Inferior parietal cortex (tissue), 1 donor: ENCODE results near the gene CDH26.

Experiments
- DNase-seq: peaks from one replicate; pipeline ENCODE4 v3.0.0-alpha.2; 2016; ENCODE audit errors: extremely low spot score

CDH26 gene

DNA sequence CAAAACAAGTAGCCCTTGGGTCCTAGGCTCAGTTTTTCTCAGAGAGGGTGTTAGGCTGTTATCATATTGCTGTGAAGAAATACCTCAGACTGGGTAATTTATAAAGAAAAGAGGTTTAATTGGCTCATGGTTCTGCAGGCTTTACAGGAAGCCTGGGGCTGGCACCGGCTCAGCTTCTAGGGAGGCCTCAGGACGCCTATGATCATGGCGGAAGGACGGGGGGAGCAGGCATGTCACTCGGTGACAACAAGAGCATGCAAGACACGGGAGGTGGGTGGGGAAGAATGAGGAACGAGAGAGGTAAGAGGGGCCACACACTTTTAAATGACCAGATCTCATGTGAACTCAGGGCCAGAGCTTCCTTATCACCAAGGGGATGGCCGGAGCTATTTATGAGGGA is 26.9 kb downstream of the CDH26 start:
- DNase-seq = no peak

DNA sequence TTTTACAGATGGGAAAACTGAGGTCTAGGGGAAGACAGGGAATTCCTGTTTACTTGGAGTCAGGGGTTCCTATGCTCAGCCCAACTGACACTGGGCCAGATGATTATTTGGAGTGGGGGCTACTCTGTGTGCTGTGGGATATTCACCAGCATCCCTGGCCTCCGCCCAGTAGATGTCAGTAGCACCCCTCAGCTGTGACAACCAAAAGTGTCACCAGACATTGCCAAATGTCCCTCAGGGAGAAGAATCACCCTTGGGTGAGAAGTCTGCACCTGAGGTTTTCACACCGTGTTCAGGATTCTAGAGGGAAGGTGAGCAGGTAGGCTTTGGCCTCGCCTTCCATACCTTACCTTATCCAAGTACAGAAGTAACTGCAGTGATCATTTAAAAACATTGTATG is 27.6 kb downstream of the CDH26 start:
- no peak for DNase-seq

DNA sequence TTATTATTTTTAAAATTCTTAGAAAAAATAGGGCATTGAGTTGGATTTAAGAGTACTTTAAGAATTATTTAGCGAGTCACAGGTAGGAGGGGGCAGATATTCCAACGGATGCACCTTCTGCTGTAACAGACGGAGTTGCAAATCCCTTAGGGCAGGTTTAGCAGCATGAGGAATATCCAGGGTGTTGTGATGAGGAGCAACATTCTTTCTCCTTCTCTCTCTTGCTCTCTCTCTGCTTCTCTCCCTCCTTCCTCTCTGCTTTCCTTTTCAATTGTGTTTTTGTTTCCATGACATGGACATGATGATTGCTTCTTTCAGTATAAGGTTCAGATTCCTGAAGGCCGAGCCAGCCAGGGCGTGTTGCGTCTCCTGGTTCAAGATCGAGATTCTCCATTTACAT is 28.9 kb downstream of the CDH26 start:
- DNase-seq = no peak

DNA sequence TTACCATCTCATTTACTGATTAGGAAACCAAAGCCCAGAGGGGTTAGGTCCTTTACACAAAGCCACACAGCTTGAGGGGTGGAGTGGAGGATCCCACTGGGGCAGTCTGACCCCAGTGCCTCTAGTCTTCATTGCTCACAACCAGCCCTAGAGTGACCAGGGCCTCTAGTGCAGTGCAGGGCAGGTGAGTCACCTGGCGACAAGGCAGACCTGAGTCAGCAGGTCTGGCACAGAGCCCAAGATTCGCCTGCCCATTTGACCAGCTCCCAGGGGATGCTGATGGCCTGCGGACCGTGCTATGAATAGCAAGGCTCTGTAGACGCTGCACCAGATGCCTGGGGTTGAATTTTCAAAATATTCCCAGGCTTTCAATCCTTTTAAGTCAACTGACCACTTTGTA is 29.9 kb downstream of the CDH26 start:
- DNase-seq = no peak

DNA sequence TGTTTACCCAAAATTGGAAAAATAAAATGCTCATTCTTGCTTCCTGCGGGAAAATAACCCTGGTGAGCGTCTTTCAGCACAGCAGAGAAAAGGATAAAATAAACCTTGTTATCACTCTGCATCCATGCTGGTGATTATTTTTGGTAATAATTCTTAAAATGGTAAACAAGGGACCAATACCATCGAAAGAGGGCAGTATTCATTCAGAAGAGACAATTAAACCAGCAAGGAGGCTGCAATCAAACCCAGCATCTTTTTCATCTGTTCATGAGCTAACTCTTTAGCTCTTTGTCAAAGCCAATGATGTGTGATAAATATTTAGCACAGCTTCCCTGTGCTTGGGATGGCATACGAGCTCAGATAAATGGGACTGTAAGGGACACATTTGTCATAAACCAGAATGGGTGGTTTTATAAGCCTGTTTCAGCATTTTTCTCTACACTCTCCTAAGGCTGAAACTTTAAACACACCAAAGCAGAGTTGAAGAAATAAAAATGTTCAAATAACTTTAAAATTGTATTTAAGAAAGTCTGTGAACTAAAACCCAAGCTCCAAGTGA is 34.4 kb downstream of the CDH26 start:
- DNase-seq = no peak

DNA sequence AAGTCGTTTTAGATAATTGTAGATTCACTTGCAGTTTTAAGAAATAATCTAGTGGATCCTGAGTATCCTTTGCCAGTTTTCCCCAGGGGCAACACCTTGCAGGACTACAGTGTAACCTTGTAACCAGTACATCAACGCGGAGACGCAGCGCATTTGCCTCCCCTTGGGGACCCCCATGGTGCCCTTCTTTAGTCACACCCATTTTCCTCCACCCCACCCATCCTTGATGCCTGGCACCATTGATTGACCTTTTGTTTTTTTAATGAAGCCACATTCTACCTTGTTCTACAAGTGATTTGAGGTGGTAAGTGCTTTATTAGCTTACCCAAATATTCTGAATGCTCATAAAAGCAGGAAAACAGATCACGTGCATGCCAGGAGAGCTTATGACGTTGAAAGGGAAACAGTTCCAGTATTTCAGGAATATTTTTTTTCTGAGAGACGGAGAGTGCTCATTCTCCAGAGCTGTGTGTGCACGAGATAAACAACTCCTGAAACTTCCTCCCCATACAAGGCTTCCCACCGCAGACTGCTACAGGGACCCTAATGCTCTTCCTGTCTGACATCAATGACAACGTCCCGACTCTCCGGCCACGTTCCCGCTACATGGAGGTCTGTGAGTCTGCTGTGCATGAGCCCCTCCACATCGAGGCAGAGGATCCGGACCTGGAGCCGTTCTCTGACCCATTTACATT is 35.7 kb downstream of the CDH26 start:
- DNase-seq = no peak

DNA sequence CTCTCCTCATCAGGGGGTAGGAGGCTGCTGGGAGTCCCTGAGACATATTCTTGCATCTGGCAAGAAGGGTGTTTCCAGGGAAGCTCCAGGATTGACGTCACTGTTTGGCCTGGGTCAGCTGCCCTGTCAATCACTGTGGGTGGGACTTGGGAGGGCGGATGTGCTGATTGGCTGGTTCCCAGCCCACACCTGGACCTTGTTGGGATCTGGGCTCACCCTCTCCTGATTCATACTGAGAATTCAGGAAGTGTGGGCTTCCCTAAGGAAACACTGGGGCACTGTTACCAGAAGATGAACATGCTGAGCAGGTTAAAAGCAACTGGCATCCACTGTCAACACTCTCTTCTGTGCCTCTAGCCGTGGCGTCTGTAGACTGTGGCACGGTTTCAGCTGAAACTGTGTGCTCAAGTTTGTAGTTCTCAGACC is 36.5 kb downstream of the CDH26 start:
- DNase-seq = no peak

DNA sequence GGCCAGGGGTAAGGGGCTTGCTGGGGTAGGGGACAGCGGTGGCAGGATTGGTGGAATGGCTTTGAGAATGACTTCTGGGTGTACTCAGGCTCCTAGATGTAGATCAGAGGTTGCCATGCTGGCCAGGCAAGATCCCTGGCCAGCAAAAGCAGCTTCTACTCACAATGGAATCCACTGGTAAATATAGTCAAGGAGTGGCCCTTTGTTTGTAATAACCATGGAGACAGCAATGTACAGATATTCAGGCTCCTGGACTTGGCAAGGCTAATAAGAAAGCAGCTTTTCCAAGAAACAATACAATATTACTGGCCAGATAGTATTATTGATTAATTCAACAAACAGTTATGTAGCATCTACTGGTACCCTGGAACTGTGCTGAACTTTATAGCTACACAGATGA is 37.9 kb downstream of the CDH26 start:
- no peak for DNase-seq

DNA sequence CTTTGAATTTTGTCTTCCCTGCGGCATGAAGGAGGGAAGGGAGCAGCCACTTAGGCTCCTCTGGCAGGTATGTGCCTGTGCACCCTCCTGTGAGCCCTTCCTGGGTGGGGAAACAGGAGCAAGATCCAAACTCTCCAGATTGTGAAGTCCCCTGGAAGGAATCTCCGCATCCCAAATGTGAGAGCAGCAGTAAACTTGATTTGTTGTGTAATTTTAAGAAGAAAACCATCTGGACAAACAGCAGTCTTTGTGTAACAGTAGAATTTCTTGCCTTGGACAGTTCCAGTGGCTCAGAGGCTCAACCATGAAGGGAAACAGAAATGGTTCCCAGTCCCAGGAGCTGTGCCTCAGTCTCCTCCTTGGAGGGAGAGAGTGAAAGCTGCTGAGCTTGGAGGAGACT is 39.7 kb downstream of the CDH26 start:
- DNase-seq = no peak

DNA sequence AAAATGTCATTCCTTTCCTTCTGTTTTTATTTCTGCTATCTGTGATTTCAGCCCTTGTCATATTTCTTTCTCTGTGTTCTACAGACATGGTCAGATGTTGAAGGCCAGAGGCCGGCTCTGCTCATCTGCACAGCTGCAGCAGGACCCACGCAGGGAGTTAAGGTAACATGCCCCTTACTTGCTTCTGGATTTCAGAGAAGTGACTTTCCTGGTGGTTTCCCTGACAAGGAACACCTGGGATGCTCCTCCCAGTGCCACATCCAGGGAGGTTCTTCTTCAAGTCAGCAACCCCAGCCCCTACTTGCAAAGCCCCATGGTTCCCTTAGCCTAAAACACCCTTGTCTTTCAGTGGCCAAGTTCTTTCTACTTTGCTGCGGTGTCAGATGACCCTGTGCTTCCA is 41.3 kb downstream of the CDH26 start:
- DNase-seq = no peak

DNA sequence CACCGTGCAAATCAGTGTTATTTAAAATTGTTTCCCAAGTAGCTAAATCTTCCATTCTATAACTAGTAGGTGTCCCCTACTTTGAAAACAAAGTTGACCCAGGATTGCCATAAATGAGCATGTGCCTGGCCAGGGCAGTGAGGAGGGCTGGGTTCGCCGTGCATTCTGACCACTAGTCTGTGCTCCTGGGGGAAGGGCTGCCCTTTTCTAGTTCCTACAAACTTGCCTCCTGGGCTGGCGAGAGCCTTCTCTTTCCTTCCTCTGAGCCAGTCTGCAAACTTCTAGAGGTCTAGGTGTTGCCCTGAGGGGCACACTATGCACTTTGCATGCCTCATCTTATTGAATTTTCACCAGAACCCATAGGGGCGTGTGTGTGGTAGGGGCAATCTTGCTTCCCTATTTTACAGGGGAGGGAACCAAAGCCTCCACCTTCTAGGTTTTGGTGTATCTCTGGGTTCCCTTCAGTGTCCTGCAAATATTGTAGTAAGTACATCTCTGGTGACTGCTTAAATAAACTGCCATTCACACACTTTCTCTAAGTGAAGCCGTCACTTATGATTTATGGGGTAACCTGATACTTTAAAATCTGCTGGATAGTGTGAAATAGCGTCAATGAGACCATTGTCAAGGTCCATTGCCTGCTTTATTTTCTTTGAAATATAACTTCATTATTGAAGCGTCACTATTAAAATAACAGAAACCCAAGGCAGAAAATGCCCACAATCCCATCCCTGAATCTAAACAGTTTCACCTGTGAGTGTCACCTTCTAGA is 42.2 kb downstream of the CDH26 start:
- DNase-seq = no peak

DNA sequence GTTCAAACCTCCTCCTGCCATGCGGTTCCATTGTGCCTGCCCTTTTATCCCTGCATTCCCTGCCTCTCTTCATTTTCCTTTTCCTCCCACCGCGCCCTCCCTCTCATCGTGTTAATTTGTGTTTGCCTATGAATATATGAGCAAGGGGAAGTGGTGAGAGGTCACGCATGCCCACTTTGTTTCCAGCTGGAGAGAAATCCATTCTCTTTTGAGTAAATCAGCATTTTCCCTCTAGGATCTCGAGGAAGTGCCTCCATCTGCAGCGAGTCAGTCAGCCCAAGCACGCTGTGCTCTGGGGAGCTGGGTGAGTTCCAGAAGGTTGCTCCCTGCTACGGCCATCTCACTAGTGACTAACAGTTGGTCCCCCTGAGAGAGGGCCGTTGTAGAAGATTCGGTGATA is 42.9 kb downstream of the CDH26 start:
- DNase-seq = no peak

DNA sequence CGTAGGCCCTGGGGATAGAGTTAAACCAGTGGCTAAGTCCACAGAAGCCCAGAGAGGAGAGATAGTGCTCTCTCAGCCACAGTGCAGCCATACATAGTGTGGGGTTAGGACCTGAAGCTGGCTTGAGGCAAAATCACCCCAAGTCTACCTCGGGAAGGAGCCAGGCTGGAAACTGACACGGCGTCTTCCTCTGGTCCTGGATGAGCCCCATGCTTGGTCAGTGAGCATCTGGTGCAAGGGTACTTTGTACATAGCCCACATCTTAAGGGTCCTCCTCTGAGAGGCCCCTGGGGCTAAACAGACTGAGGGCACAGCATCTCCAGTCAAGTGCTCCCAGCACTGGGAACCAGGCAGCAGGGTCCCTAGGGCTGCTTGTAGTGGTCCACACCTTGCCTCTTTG is 45.6 kb downstream of the CDH26 start:
- DNase-seq = no peak

DNA sequence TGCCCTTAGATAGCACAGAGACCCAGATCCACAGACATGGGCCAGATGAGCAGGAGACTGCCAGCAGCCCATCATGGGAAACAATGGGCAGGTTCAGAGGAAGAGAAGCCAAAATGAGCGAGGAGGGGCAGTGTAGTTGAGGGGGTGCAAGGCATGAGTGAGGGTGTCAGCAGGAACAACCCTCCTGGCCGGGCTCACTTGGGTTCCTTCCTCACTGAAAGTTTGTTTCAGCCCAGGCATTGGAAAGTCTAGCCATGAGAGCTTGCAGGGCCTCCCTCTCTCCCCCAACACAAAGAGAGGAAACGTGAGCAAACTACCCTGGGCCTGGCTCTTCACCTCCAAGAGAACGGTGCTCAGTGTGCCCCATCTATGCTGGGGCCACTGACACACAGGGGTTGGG is 48.0 kb downstream of the CDH26 start:
- DNase-seq = no peak

DNA sequence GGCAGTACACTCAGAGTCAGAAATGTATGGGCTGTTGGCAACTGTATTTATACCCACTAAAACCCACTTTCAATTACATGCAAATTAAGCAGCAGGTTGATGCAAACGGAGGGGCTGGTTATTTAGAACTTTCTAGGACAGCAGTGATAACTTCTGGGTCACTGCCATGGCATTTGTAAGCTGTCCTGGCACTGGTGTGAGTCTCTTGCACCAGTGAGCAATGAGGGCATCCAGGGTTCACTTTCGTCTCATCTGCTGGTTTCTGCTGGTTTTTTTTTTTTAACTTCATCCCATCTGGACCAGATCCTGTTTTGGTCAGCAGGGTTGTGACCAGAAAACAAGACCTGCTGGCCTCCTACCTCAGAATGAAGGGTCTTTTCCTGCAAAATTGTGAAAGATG is 49.2 kb downstream of the CDH26 start:
- no peak for DNase-seq

DNA sequence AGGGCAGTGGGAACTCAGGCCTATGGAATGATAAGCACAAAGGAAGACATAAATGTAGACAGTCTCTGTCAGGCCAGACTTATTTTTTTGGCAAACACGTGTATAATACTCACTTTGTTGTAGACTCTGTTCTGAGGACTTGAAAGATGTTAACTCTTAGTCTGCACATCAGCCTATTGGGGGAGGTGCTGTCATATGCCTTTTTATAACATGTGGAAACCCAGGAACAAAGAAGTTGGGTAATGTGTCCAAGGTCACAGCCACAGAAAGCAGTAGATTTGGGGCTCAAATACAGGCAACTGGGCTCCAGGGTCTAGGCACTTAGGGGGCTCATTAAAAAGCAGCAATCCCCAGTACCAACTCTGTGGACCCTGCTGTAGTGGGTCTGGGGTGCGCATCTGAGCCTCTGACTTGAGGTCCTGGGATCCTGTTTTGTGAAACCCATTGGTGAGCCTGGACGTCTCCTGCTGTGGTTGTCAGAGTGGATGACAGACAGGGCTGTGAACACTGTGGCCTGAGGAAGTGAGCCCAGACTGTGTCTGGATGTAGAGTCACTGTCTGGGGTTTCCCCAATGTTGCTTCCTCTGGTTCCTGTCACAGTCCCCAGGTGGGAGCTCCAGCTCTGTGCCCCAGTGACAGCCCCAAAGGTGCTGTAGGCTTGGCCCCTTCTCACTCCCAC is 50.0 kb downstream of the CDH26 start:
- no peak for DNase-seq

DNA sequence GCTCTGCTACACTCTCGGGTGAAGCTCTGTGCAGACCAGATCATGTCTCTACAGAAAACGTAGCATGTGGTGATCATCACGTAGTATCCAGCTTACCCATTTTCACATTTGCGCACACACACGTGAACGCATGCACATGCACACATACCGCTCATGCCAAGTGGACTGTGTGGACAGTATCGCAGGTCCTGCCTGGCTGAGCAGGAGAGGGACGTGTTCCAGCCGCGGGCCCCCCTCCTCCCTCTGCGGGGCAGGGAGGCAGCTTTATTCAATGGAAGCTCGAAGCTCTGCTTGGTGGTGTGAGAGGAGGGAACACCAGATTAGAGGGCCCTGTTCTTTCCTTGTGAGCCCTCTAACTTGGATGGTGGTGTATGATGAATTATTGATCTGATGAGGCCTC is 51.1 kb downstream of the CDH26 start:
- DNase-seq = no peak

DNA sequence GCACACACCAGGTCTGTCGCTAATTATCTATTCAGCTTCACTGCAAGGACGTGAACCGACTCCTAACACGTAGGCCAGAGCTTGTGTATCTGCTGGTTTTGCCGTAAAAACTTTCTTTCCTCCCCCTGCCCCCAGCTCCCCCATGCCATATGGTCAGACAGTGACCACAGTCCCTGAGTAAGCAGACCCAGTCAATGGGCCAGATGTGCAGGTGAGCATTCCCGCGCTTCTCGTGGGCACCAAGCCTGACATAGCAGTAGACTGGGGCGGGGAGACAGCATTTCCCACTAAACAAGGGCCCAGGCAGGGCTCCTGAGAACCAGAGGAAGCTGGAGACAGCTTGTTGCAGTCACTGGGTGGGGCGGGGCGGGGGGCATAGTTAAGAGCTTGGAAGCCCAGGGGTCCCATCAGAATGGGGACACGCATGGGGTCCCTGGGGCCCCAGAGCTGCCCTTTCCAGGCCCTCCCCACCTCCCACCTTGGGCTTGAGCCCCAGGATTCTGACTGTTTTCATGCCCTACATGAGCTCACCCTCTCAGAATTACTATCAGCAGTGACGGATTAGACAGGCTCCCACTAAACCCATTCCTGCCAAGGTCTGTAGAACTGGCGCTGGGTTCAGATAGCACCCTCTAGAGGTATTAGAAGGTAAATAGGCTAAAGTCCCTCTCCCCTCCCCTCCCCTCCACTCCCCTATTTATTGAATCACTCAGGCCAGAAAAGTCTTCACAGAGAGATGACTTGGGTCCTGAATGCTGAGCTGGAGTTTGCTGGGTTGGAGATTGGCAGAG is 51.8 kb downstream of the CDH26 start:
- DNase-seq = no peak

DNA sequence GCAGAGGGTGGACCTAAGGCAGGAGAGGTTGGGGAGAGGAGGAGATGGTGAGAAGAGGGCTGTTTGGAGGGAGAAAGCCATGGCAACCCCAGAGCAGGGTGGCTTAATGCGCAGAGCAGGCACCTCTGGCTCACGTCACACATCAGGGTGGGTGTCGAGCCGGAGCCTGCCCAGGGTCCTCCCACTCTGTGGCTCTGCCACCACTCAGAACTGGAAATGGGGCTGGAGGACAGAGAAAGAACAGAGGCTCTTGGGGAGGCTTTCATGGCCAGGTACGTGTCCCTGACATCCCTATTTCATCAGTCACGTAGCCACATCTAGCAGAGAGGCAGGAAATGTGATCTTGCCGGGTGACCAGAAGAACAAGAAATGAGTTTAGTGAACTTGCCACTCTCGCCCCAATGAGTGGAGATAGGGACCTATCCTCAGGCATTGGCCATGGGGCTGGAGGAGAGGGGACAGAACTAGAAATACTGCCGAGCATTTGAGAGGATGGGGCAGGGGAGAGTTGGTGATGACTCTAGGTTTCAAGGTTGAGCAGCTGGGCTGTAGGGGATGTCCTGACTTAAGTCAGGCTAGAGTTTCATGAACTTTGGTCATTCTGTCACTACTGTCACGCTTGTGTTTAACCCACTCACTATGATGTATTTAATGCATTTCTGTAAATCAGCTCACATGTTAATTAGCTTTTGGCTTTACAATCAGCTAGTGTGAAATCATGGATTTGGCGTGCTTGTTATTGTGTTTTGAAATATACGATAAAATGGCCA is 52.7 kb downstream of the CDH26 start:
- no peak for DNase-seq

DNA sequence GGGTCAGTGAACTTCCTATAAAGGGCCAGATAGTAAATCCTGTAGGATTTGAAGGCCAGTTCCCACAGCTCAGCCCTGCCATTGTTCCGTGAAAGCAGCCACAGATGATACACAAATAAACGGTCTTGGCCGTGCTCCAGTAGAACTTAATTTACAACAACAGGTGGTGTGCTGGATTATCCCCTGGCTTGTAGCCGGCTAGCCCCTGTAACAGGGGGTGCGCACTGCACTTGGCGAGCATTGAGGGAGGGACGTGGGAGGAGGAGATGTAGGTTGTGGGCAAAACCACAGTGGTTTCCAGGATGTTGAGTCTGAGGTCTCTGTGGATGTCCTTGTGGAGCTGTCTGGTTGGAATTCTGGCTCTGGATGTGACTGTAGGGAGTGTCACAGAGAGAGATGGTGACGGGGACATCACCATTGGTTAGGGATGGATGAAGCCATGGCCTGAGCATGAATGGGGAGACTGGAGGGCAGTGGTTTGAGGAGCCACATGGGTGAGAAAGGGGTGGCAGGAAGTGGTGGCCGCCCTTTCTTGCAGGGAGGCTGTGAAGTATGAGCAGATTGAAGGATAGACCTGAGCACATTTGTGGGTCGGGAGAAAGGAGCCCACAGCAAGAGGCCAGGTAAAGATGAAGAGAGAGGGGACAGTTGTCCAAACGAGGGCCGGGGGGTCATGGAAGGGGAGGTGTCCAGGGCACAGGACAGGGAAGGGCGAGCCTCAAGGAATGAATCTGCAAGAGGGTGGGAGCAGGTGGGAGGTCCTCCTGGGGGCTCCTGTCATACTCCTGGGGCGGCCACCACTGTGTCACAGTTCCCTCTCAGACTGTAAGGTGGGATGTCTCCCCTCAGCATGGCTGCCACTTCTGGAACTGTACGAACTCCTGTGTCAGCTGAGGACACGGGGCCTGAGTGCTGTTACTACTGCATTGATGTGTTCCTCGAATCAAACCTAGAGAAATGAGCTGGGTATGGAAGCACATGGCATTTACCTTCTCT is 53.6 kb downstream of the CDH26 start:
- no peak for DNase-seq
